ENCODE results near the gene CCDC87. TPM values are rescaled to one million over a fixed set of nuclear protein-coding genes. Genes with fewer than 3 reads are reported as not detected.

CCDC87 gene
- total and polyA plus RNA-seq, 2 of the 8 experiments (the other 6 are each of a cell fraction or from before 2014, with no cell fraction given), result 0.32 to 0.99 TPM

DNA sequence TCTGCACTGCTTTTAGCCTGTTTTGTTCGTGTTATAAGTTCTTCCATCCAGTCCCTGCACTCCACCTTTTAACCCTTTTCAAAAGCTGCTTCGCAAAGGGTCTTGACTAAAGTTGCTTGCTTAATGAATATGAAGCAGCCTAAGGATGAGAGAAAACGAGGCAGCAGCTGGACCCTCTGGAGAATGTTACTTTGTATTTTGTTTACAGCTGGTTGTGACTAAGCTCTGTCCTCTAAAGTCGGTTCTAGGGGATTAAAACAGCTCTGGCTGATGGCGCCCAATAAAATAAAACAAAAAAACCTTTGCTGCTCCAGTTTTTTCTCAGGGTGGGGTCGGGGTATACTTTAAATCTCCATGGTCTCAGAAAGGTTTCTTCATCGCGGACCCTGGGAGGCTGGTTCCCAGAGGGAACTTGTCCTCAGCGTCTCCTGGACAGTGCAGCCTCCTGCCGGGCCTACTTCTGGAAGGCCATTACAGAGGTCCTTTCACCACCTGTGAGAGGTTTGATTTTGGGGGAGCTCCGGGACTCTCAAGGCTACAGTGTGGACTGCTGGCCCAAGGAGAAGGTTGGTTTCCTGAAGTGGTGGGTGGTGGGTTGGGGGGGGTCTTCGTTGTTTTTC lies 44.8 kb upstream of the CCDC87 start:
- Histone ChIP-seq H4K20me1 (replicated peaks in 1 of 2; ENCODE audit: control insufficient read depth in 1 of 2, insufficient read depth in 2 of 2, low read length in 2 of 2) (peaks cover 17 to 27% of the 10 kb centered on the region in 2 experiments), H2BK20ac (ENCODE audit: low read length) (no peak overlapping the region), H3K14ac (ENCODE audit: insufficient read length) (no peak overlapping the region), H3K18ac (ENCODE audit: extremely low read depth, low read length) (peak overlapping the region; percentile 95; the same call in 1 of the 2 replicates), H3K27ac (ENCODE audit: low read depth, low read length) (peak overlapping the region; percentile 86), H2BK15ac (ENCODE audit: low read length) (no peak overlapping the region), H2AFZ (ENCODE audit: low read length) (no peak overlapping the region), H2AK5ac (ENCODE audit: low read depth, low read length) (peak overlapping the region; percentile 92), H3K23me2 (ENCODE audit: low read depth, low read length) (peaks cover 10% of the 10 kb centered on the region), H3K4me1 (replicated peaks in 1 of 4; ENCODE audit: control insufficient read depth in 3 of 4, insufficient read depth in 4 of 4, low read length in 3 of 4) (peaks cover 0 to 20% (median 13%) of the 10 kb centered on the region in 4 experiments; a peak in 5 of 7 replicates), H3K4me3 (ENCODE audit: extremely low read depth in 1 of 4, insufficient read depth in 2 of 4, low read depth in 3 of 4, low read length in 4 of 4) (peak overlapping the region; percentile 21 to 90 (median 54); a peak in 7 of 8 replicates), H3K23ac (ENCODE audit: insufficient read length) (no peak overlapping the region), H2BK120ac (replicated peaks; ENCODE audit: low read depth, low read length) (no peak overlapping the region), H2BK12ac (ENCODE audit: low read depth, low read length) (peak overlapping the region; percentile 84; the same call in 1 of the 2 replicates), H4K91ac (replicated peaks; ENCODE audit: insufficient read length, low read length) (no peak overlapping the region), H3K9me3 (ENCODE audit: insufficient read depth in 2 of 2, low read depth in 1 of 2, low read length in 1 of 2) (no peaks in the 10 kb centered on the region), H3K9ac (replicated peaks in 1 of 4; ENCODE audit: extremely low read depth in 1 of 4, low read depth in 3 of 4, low read length in 3 of 4) (peak overlapping the region in 3 of 4 experiments; percentile 69 to 90 (median 75); a peak in 6 of 7 replicates), H3K4me2 (ENCODE audit: insufficient read depth in 1 of 2, low read depth in 2 of 2, low read length in 2 of 2) (peak overlapping the region; percentile 67 to 88), H3K56ac (replicated peaks; ENCODE audit: insufficient read length, low read depth, low read length) (peak overlapping the region; percentile 85), H3K79me1 (ENCODE audit: low read depth, low read length) (no peaks in the 10 kb centered on the region; the same call in none of the 2 replicates), H3K4ac (replicated peaks; ENCODE audit: insufficient read length, low read depth, low read length) (peak overlapping the region; percentile 72), H4K8ac (ENCODE audit: extremely low read depth, insufficient read depth, low read length) (peak overlapping the region; percentile 99; the same call in 1 of the 2 replicates), H3K36me3 (ENCODE audit: control insufficient read depth in 2 of 4, insufficient read depth in 4 of 4, low read length in 3 of 4) (peaks cover 13 to 52% (median 28%) of the 10 kb centered on the region in 4 experiments), H3K79me2 (ENCODE audit: control insufficient read depth in 1 of 2, insufficient read depth in 2 of 2, low read length in 2 of 2) (peaks cover 38 to 74% of the 10 kb centered on the region in 2 experiments), H2BK5ac (ENCODE audit: low read depth, low read length) (peak overlapping the region; percentile 97), H4K5ac (ENCODE audit: insufficient read length, low read depth, low read length) (peak overlapping the region; percentile 95), H3K27me3 (replicated peaks in 1 of 4; ENCODE audit: control insufficient read depth in 3 of 4, extremely low read depth in 1 of 4, insufficient read depth in 3 of 4, low read length in 3 of 4) (no peaks in the 10 kb centered on the region)
- no peak for DNase-seq (ENCODE audit: low read depth in 1 of 2, low spot score in 2 of 2)
- WGBS, 2 experiments (ENCODE audit: extremely low coverage in 1 of 2, insufficient coverage in 1 of 2, insufficient read length in 1 of 2, insufficient replicate concordance in 2 of 2, low coverage in 1 of 2, low lambda C conversion rate in 2 of 2, missing lambda C conversion rate in 1 of 2), result 60% methylated on average over 11 of the region's 12 CpGs; no CpG with 5 or more reads in 1 of the 2 experiments
- FAIRE-seq, result no peak
- POLR2A ChIA-PET (ENCODE audit: partially characterized antibody), result interaction anchor here (0.6 to 66.2 kb wide), 23 partner anchors 5 to 277 kb away, joined by 3 to 2165 read pairs (median 4); partner anchors contain the start of genes ACTN3, CCDC87, CCS and CTSF
- CTCF ChIA-PET (ENCODE audit: partially characterized antibody), result interaction anchor here (0.6 to 2.9 kb wide), 15 partner anchors 8 to 95 kb away, joined by 3 to 10 read pairs (median 4); partner anchors contain the start of genes CCDC87 and RBM4B
- no peak for TF ChIP-seq ASH2L (IDR thresholded peaks at IDR 0.05; ENCODE audit: low read length)
- no peak for TF ChIP-seq HDAC6 (IDR thresholded peaks at IDR 0.05; ENCODE audit: low read depth, low read length)
- no peak for TF ChIP-seq CBX8 (IDR thresholded peaks at IDR 0.05; ENCODE audit: borderline replicate concordance, low read depth, low read length)
- no peak for TF ChIP-seq GTF2F1 (IDR thresholded peaks at IDR 0.05; ENCODE audit: borderline replicate concordance, low read depth, low read length)
- TF ChIP-seq SRF (IDR thresholded peaks at IDR 0.05; ENCODE audit: low read depth, low read length), result no peak
- no peak for TF ChIP-seq JUN (IDR thresholded peaks at IDR 0.05; ENCODE audit: low read depth, low read length)
- TF ChIP-seq CBX5 (IDR thresholded peaks at IDR 0.05; ENCODE audit: low read depth, low read length), result no peak
- TF ChIP-seq, protein P1, sequence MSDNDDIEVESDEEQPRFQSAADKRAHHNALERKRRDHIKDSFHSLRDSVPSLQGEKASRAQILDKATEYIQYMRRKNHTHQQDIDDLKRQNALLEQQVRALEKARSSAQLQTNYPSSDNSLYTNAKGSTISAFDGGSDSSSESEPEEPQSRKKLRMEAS (IDR thresholded peaks at IDR 0.05), result no peak
- TF ChIP-seq, protein P2, sequence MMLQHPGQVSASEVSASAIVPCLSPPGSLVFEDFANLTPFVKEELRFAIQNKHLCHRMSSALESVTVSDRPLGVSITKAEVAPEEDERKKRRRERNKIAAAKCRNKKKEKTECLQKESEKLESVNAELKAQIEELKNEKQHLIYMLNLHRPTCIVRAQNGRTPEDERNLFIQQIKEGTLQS (IDR thresholded peaks at IDR 0.05; ENCODE audit: insufficient read depth, low read depth, low read length), result no peak
- TF ChIP-seq KDM4A (IDR thresholded peaks at IDR 0.05; ENCODE audit: low read depth, low read length, severe bottlenecking), result no peak
- TF ChIP-seq RNF2 (IDR thresholded peaks at IDR 0.05; ENCODE audit: borderline replicate concordance, low read depth, low read length, missing control alignments, poor library complexity, severe bottlenecking), result no peak
